ENCODE data around the gene MALT1. TPM values are rescaled to one million over a fixed set of nuclear protein-coding genes. Genes with fewer than 3 reads are reported as not detected.
"Not testable (repeated sequence)": the region's sequence is repeated elsewhere in the genome, so short reads cannot be mapped to it uniquely, and the experiment has no call there.

Gene MALT1
- total and polyA plus RNA-seq, 5 donors, result 4.7 to 11.1 (median 9.7) TPM

DNA sequence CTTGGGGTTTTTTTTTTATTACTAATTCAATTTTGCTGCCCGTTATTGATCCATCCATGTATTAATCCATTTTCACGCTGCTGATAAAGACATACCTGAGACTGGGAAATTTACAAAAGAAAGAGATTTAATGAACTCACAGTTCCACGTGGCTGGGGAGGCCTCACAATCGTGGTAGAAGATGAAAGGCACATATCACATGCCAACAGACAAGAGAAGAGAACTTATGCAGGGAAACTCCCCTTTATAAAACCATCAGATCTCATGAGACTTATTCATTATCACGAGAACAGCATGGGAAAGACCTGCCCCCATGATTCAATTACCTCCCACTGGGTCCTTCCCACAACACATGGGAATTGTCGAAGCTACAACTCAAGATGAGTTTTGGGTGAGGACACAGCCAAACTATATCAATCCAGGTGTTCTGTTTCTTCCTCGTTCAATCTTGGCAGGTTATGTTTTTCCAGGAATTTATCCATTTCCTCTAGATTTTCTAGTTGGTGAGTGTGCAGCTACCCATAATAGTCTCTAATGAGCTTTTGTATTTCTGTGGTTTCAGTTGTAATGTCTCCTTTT is 18.0 kb upstream of the MALT1 start:
- intact Hi-C loops (cut with DNase I); H3K4me3 ChIP-seq (ENCODE audit: low read length); ATAC-seq; H3K9me3 ChIP-seq (ENCODE audit: control insufficient read depth, low read length); DNase-seq; H3K27ac ChIP-seq (ENCODE audit: low read length); H3K27me3 ChIP-seq (ENCODE audit: control insufficient read depth, insufficient read depth); H3K4me1 ChIP-seq (ENCODE audit: control insufficient read depth, insufficient read depth, low read length): not testable (repeated sequence)
- 83% methylated on average over 7 of the region's 7 CpGs for WGBS

DNA sequence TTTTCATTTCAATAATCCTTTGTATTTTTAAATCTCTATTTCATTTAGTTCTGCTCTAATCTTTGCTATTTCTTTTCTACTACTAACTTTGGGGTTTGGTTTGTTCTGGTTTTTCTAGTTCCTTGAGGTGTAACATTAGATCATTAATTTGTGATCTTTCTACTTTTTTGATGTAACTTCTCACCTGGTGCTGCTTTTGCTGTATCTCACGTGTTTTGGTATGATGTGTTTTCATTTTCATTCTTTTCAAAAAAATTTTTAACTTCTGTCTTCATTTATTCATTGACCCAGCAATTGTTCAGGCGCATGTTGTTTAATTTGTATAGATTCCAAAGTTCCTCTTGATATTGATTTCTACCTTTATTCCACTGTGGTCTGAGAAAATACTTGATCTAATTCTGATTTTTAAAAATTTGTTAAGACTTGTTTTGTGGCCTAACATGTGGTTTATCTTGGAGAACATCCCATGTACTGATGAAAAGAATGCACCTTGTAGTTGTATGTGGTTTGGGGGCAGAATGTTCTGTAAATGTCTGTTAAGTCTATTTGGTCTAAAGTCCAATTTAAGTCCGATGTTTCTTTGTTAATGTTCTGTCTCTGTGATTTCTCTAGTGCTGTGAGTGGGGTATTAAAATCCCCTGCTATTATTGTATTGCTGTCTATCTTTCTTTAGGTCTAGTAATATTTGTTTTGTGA is 17.3 kb upstream of the MALT1 start:
- intact Hi-C loops (cut with DNase I), result no loop called here
- ATAC-seq (no peak), DNase-seq (no peak)
- Histone ChIP-seq H3K4me1 (ENCODE audit: control insufficient read depth, insufficient read depth, low read length) (no peaks in the 10 kb centered on the region), H3K27ac (ENCODE audit: low read length) (no peak overlapping the region), H3K4me3 (ENCODE audit: low read length) (no peak overlapping the region), H3K9me3 (ENCODE audit: control insufficient read depth, low read length) (no peaks in the 10 kb centered on the region), H3K27me3 (ENCODE audit: control insufficient read depth, insufficient read depth) (no peaks in the 10 kb centered on the region)
- WGBS, result 30% methylated on average over 3 of the region's 3 CpGs

DNA sequence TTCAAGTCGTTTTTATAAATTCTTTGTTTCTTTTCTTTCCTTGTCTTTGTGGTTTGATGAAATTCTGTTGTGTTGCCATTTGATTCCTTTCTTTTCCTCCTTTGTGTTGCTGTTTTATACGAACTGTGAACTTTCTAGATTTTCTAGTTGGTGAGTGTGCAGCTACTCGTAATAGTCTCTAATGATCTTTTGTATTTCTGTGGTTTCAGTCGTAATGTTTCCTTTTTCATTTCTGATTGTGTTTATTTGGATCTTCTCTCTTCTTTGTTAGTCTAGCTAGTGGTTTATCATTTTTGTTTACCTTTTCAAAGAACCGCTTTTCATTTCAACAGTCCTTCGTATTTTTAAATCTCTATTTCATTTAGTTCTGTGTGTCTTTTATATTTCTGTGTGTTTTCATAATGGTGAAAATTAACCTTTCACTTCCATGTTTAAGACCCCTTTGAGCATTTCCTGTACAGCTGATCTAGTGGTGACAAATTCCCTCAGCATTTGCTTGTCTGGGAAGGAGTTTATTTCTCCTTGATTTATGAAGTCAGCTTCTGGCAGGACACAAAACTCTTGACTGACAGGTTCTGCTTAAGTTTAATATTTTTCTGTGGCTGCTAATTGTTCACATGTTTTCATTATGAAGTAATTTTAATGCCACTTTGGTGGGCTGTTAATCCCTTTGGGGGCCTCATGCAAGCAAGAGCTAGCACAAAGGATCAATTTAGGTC is 16.2 kb upstream of the MALT1 start:
- Histone ChIP-seq H3K4me1 (ENCODE audit: control insufficient read depth, insufficient read depth, low read length) (no peaks in the 10 kb centered on the region), H3K9me3 (ENCODE audit: control insufficient read depth, low read length) (no peaks in the 10 kb centered on the region), H3K27ac (ENCODE audit: low read length) (no peak overlapping the region), H3K27me3 (ENCODE audit: control insufficient read depth, insufficient read depth) (no peaks in the 10 kb centered on the region), H3K4me3 (ENCODE audit: low read length) (no peak overlapping the region)
- no peak for DNase-seq
- intact Hi-C loops (cut with DNase I), result loop anchor here in 1 of 4 donors (5.0 kb wide), 1 partner anchor 123 kb away; no protein-coding TSS in a partner anchor
- no peak for ATAC-seq
- WGBS, result 94% methylated on average over 6 of the region's 6 CpGs

DNA sequence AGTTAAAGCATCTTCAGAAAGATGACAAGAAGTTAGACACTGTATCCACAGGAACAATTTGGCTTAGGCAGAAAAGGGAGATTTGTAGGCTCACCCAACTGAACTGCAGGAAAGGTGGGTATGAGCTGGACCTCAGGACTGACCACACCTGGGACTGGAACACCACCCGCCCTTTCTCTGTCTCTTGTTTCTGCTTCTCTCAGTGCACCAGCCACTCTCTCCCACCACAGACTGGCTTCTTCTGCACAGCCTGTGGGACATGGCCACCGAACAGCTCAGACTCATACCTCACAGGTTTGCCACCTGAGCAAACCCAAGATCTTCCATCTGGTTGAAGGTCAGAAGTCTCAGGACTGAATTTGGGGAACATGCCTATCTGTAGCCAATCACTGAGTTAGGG is 14.2 kb upstream of the MALT1 start:
- WGBS, result 99% methylated on average over 2 of the region's 2 CpGs
- no peaks in the 10 kb centered on the region for H3K9me3 ChIP-seq (ENCODE audit: control insufficient read depth, low read length)
- H3K27ac ChIP-seq (ENCODE audit: low read length), result no peak overlapping the region
- intact Hi-C loops (cut with DNase I), result loop anchor here in 1 of 4 donors (5.0 kb wide), 1 partner anchor 125 kb away; no protein-coding TSS in a partner anchor
- no peak for DNase-seq
- ATAC-seq, result no peak
- no peaks in the 10 kb centered on the region for H3K4me1 ChIP-seq (ENCODE audit: control insufficient read depth, insufficient read depth, low read length)
- no peaks in the 10 kb centered on the region for H3K27me3 ChIP-seq (ENCODE audit: control insufficient read depth, insufficient read depth)
- no peak overlapping the region for H3K4me3 ChIP-seq (ENCODE audit: low read length)

DNA sequence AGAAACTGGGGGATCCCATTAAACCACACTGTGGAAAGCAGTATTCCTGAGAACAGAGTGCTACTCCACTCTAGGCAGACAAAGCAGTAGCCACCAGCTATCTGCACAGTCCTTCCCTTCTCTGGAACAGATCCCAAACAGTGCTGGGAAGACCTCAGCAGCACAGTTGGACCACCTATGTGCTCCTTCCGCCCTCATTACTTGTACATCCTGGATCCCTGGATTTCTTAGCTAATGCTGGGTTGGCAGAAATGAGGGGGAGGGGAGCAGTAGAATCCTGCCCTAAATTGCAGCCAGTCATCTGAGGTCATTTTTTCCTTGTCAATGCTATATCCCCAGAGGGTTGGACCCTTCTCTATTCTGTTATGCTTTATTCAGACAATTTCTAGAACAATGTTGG is 13.8 kb upstream of the MALT1 start:
- H3K27me3 ChIP-seq (ENCODE audit: control insufficient read depth, insufficient read depth), result no peaks in the 10 kb centered on the region
- intact Hi-C loops (cut with DNase I), result loop anchor here in 1 of 4 donors (5.0 kb wide), 1 partner anchor 125 kb away; no protein-coding TSS in a partner anchor
- H3K27ac ChIP-seq (ENCODE audit: low read length), result no peak overlapping the region
- no peak overlapping the region for H3K4me3 ChIP-seq (ENCODE audit: low read length)
- no peak for ATAC-seq
- no peak for DNase-seq
- H3K9me3 ChIP-seq (ENCODE audit: control insufficient read depth, low read length), result no peaks in the 10 kb centered on the region
- 97% methylated on average over 1 of the region's 1 CpG for WGBS
- no peaks in the 10 kb centered on the region for H3K4me1 ChIP-seq (ENCODE audit: control insufficient read depth, insufficient read depth, low read length)

DNA sequence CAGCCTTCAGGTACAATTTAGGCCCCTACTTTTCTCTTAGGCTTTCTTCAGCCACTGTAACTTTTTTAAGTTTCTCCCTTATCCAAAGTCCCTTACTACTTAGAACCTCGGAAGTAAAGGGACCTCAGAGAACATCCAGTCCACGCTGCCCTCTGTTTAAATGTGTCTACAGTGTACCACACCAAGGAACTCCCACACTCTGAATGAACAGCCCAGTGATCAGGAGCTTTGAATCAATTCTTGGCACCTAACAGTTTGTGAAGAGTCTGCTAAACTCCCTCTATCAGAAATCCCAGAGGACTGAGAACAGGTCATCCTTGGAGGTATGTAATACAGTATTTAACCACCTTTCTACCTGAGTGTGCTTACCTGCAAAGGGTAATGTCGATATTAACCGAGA is 11.6 kb upstream of the MALT1 start:
- Histone ChIP-seq H3K27me3 (ENCODE audit: control insufficient read depth, insufficient read depth) (no peaks in the 10 kb centered on the region), H3K9me3 (ENCODE audit: control insufficient read depth, low read length) (no peaks in the 10 kb centered on the region), H3K4me3 (ENCODE audit: low read length) (no peak overlapping the region), H3K4me1 (ENCODE audit: control insufficient read depth, insufficient read depth, low read length) (no peaks in the 10 kb centered on the region), H3K27ac (ENCODE audit: low read length) (no peak overlapping the region)
- no peak for DNase-seq
- ATAC-seq, result no peak
- intact Hi-C loops (cut with DNase I), result loop anchor here in 2 of 4 donors (5.0 to 10.0 kb wide), 2 partner anchors 127 to 135 kb away; no protein-coding TSS in a partner anchor
- 93% methylated on average over 4 of the region's 4 CpGs for WGBS

DNA sequence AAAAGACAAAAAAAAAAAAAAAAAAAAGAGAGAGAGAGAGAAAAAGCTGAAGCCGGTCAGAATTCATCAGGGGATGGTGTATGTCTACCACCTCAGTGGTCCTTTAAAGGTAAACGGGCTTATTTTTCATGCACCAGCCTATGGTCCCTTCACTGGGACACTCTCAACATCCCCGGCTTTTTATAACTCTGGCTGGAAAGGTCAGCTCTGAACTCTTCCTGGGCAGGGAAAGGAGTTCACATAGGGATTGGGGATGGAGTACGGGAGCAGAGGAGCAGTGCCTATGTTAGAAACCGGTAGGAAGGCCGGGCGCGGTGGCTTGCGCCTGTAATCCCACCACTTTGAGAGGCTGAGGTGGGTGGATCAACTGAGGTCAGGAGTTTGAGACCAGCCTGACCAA is 10.3 kb upstream of the MALT1 start:
- Histone ChIP-seq H3K4me1 (ENCODE audit: control insufficient read depth, insufficient read depth, low read length) (no peaks in the 10 kb centered on the region), H3K27ac (ENCODE audit: low read length) (no peak overlapping the region), H3K4me3 (ENCODE audit: low read length) (no peak overlapping the region), H3K9me3 (ENCODE audit: control insufficient read depth, low read length) (no peaks in the 10 kb centered on the region), H3K27me3 (ENCODE audit: control insufficient read depth, insufficient read depth) (no peaks in the 10 kb centered on the region)
- ATAC-seq (no peak), DNase-seq (no peak)
- WGBS, result 94% methylated on average over 9 of the region's 9 CpGs
- intact Hi-C loops (cut with DNase I), result loop anchor here in 1 of 4 donors (10.0 kb wide), 1 partner anchor 136 kb away; no protein-coding TSS in a partner anchor

DNA sequence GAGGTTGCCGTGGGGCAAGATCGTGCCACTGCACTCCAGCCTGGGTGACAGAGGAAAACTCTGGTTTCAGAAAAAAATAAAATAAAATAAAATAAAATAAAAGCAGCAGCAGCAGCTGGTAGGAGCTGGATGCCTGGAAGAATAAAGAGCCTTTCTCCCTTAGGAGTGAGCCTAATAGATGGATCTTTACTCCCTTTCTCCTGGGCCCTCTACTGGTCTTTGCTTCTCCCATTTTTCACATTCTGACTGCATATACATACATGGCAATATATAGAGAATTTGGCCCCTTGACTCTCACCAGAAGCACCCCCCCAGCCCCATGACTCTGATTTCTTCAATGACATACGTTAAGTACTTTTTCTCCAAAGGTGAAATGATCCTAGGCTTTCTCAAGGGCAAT is 9.8 kb upstream of the MALT1 start:
- Histone ChIP-seq H3K27ac (ENCODE audit: low read length) (no peak overlapping the region), H3K4me1 (ENCODE audit: control insufficient read depth, insufficient read depth, low read length) (no peaks in the 10 kb centered on the region), H3K27me3 (ENCODE audit: control insufficient read depth, insufficient read depth) (no peaks in the 10 kb centered on the region), H3K4me3 (ENCODE audit: low read length) (no peak overlapping the region), H3K9me3 (ENCODE audit: control insufficient read depth, low read length) (no peaks in the 10 kb centered on the region)
- no peak for ATAC-seq
- WGBS, result 82% methylated on average over 3 of the region's 3 CpGs
- DNase-seq, result no peak
- intact Hi-C loops (cut with DNase I), result loop anchor here in 1 of 4 donors (10.0 kb wide), 1 partner anchor 137 kb away; no protein-coding TSS in a partner anchor

DNA sequence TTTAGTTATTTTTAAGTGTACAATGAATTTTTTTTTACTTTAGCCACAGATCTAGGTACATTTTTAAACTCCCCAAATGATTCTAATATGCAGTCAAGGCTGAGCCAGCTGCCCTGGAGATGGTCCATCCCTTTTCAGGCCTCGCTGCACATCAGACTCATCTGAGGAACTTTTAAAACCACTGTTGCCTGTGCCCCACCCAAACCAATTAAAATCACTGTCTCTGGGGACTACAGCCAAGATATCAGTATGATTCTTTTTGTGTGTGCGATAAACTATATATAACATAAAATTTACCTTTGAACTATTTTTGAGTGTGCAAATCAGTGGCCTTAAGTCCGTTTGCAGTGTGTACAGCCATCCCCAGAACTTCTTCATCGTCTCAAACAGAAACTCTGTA is 9.1 kb upstream of the MALT1 start:
- intact Hi-C loops (cut with DNase I), result loop anchor here in 1 of 4 donors (10.0 kb wide), 1 partner anchor 137 kb away; no protein-coding TSS in a partner anchor
- no peak overlapping the region for H3K4me3 ChIP-seq (ENCODE audit: low read length)
- no peak for DNase-seq
- ATAC-seq, result no peak
- no peaks in the 10 kb centered on the region for H3K9me3 ChIP-seq (ENCODE audit: control insufficient read depth, low read length)
- no peaks in the 10 kb centered on the region for H3K27me3 ChIP-seq (ENCODE audit: control insufficient read depth, insufficient read depth)
- no peak overlapping the region for H3K27ac ChIP-seq (ENCODE audit: low read length)
- 90% methylated on average over 4 of the region's 4 CpGs for WGBS
- H3K4me1 ChIP-seq (ENCODE audit: control insufficient read depth, insufficient read depth, low read length), result no peaks in the 10 kb centered on the region

- H3K27ac ChIP-seq (ENCODE audit: low read length), result no peak overlapping the region
- intact Hi-C loops (cut with DNase I), result loop anchor here in 1 of 4 donors (10.0 kb wide), 1 partner anchor 141 kb away; no protein-coding TSS in a partner anchor
- ATAC-seq, result no peak
- no peak for DNase-seq
- H3K9me3 ChIP-seq (ENCODE audit: control insufficient read depth, low read length), result no peaks in the 10 kb centered on the region
- no peaks in the 10 kb centered on the region for H3K27me3 ChIP-seq (ENCODE audit: control insufficient read depth, insufficient read depth)
- WGBS, result 81% methylated on average over 2 of the region's 3 CpGs
- no peak overlapping the region for H3K4me3 ChIP-seq (ENCODE audit: low read length)
- H3K4me1 ChIP-seq (ENCODE audit: control insufficient read depth, insufficient read depth, low read length), result no peaks in the 10 kb centered on the region
Observed at GRCh38 chr18:58666176-58666575, 5.1 kb upstream of the MALT1 start.

DNA sequence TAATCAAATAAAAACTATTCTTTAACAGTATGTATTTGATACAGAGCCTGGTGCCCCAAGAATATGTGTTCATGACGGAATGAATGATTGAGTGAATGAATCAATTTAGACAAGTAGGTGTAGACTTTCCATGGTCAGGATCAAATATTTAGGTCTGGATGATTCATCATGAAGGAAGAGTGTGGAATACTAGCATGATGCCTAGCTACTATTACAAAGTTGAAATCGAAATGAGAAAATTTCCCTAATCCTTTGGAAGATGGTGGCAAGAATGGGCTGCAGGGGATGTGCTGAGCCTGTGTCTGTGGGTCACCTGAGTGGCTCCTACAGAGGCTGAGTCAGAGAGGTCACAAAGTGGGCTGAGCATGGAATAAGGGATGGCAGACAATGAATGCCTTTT is 3.1 kb upstream of the MALT1 start:
- DNase-seq, result no peak
- Histone ChIP-seq H3K4me3 (ENCODE audit: low read length) (no peak overlapping the region), H3K27ac (ENCODE audit: low read length) (no peak overlapping the region), H3K4me1 (ENCODE audit: control insufficient read depth, insufficient read depth, low read length) (no peaks in the 10 kb centered on the region), H3K27me3 (ENCODE audit: control insufficient read depth, insufficient read depth) (no peaks in the 10 kb centered on the region), H3K9me3 (ENCODE audit: control insufficient read depth, low read length) (no peaks in the 10 kb centered on the region)
- WGBS, result 93% methylated on average over 2 of the region's 2 CpGs
- no peak for ATAC-seq
- intact Hi-C loops (cut with DNase I), result loop anchor here in 1 of 4 donors (10.0 kb wide), 1 partner anchor 143 kb away; no protein-coding TSS in a partner anchor

Data from right cardiac atrium (tissue), 5 donors.